Hepatocyte (in vitro differentiated cells): Measurements from ENCODE around the gene SLX4IP. TPM values are rescaled to one million over a fixed set of nuclear protein-coding genes. Genes with fewer than 3 reads are reported as not detected.

Source experiments
- DNase-seq: peaks from one replicate; pipeline ENCODE4 v3.0.0-alpha.2; 2016; ENCODE audit warnings: low spot score
- H2AFZ ChIP-seq: fragments of 200-600 bp; sonication (generic); 2 replicates; pipeline ENCODE4 v1.6.0; 2016; ENCODE audit warnings: antibody characterized with exemption, mild to moderate bottlenecking
- H3K27ac ChIP-seq: fragments of 200-600 bp; sonication (generic); 2 replicates; pipeline ENCODE4 v1.5.1; 2016; ENCODE audit warnings: mild to moderate bottlenecking
- H3K27me3 ChIP-seq: fragments of 200-600 bp; sonication (generic); 2 replicates; pipeline ENCODE4 v1.6.1; 2016
- H3K36me3 ChIP-seq: fragments of 200-600 bp; sonication (generic); replicated peaks from 2 replicates; pipeline ENCODE4 v1.5.1; 2016; ENCODE audit warnings: low read depth; ENCODE audit not compliant: insufficient read depth
- H3K4me1 ChIP-seq: fragments of 200-600 bp; sonication (generic); 2 replicates; pipeline ENCODE4 v1.5.1; 2016; ENCODE audit warnings: mild to moderate bottlenecking, moderate library complexity; ENCODE audit not compliant: insufficient read depth
- H3K4me2 ChIP-seq: fragments of 200-600 bp; sonication (generic); 2 replicates; pipeline ENCODE4 v1.6.0; 2016
- H3K4me3 ChIP-seq: fragments of 200-600 bp; sonication (generic); 2 replicates; pipeline ENCODE4 v1.5.1; 2016; ENCODE audit warnings: mild to moderate bottlenecking
- H3K79me2 ChIP-seq: fragments of 200-600 bp; sonication (generic); 2 replicates; pipeline ENCODE4 v1.6.0; 2017; ENCODE audit warnings: mild to moderate bottlenecking
- H3K9me2 ChIP-seq: fragments of 200-600 bp; sonication (generic); replicated peaks from 2 replicates; pipeline ENCODE4 v1.6.0; 2017; ENCODE audit warnings: mild to moderate bottlenecking; ENCODE audit not compliant: insufficient read depth
- H3K9me3 ChIP-seq: fragments of 200-600 bp; sonication (generic); 2 replicates; pipeline ENCODE4 v1.5.1; 2016; ENCODE audit warnings: low read depth, mild to moderate bottlenecking
- H4K20me1 ChIP-seq: fragments of 200-600 bp; sonication (generic); 2 replicates; pipeline ENCODE4 v1.6.0; 2016; ENCODE audit warnings: mild to moderate bottlenecking; ENCODE audit not compliant: insufficient read depth, poor library complexity, severe bottlenecking
- EZH2 ChIP-seq: fragments of 200-600 bp; sonication (generic); IDR thresholded peaks from 2 replicates; pipeline ENCODE4 v1.6.1; 2016; ENCODE audit warnings: antibody characterized with exemption, mild to moderate bottlenecking, borderline replicate concordance
- EZH2phosphoT487 ChIP-seq: fragments of 200-600 bp; sonication (generic); IDR thresholded peaks from one replicate; pipeline ENCODE4 v1.6.1; 2018; ENCODE audit warnings: antibody characterized with exemption, mild to moderate bottlenecking, low read depth, moderate library complexity; ENCODE audit not compliant: unreplicated experiment, severe bottlenecking
- WGBS: methylation state at CpG from one replicate; pipeline ENCODE4 v1.1.6; 2016; ENCODE audit warnings: low lambda C conversion rate; ENCODE audit errors: missing lambda C conversion rate; 5-methylcytosine and 5-hydroxymethylcytosine counted together
- polyA plus RNA-seq: library from polyadenylated mRNA; unstranded; fragments of >200 nt; fragmentation: Nextera tagmentation; extraction: Ambion mirVana; gene quantifications from 2 replicates; pipeline ENCODE4 v1.2.1, GENCODE V29; 2016
- total RNA-seq: library from RNA; depleted of rRNA; stranded (reverse); fragments of >200 nt; gene quantifications from 2 replicates; pipeline ENCODE4 v1.2.3, GENCODE V29; 2014
- TF ChIP-seq, protein P1 (sequence below): fragments of 200-600 bp; sonication (generic); IDR thresholded peaks from 2 replicates; pipeline ENCODE4 v1.5.1; 2016; ENCODE audit warnings: antibody characterized with exemption, mild to moderate bottlenecking; ENCODE audit not compliant: poor library complexity

Gene SLX4IP
- total and polyA plus RNA-seq, 2 experiments from 2014 or later: 2.9 to 5.7 TPM

GRCh38 chr20:10445758-10446157 lies 10.7 kb downstream of the SLX4IP start:
- Histone ChIP-seq H3K4me1 (no peaks in the 10 kb centered on the region), H3K36me3 (no peaks in the 10 kb centered on the region), H3K27ac (no peak overlapping the region), H3K4me2 (no peak overlapping the region), H3K4me3 (no peak overlapping the region), H4K20me1 (no peaks in the 10 kb centered on the region), H3K27me3 (no peaks in the 10 kb centered on the region), H3K9me3 (no peaks in the 10 kb centered on the region), H3K79me2 (peaks cover 34% of the 10 kb centered on the region), H3K9me2 (no peaks in the 10 kb centered on the region), H2AFZ (no peak overlapping the region)
- TF ChIP-seq, protein P1, sequence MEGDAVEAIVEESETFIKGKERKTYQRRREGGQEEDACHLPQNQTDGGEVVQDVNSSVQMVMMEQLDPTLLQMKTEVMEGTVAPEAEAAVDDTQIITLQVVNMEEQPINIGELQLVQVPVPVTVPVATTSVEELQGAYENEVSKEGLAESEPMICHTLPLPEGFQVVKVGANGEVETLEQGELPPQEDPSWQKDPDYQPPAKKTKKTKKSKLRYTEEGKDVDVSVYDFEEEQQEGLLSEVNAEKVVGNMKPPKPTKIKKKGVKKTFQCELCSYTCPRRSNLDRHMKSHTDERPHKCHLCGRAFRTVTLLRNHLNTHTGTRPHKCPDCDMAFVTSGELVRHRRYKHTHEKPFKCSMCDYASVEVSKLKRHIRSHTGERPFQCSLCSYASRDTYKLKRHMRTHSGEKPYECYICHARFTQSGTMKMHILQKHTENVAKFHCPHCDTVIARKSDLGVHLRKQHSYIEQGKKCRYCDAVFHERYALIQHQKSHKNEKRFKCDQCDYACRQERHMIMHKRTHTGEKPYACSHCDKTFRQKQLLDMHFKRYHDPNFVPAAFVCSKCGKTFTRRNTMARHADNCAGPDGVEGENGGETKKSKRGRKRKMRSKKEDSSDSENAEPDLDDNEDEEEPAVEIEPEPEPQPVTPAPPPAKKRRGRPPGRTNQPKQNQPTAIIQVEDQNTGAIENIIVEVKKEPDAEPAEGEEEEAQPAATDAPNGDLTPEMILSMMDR: no peak
- TF ChIP-seq EZH2 (no peak), EZH2phosphoT487 (no peak)
- no peak for DNase-seq
- WGBS: 92% methylated on average over 4 of the region's 4 CpGs

DNA sequence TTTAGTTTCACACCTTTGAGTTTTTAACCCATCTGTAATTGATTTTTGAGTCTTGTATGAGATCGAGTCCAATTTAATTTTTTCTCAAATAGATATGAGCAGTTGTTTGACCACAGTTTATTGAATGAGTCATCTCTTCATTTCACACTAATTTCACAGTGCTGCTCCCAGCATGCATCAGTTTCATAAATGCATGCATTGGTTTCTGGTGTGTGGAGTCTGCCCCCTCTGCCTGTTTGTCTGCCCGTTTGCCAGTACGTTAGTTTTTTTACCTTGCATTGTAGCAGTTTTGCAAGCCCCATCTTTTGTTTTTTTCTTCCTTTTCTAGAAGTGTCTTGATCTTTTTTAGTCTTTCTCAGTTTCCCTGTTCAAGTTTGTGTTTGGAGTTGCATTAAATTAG lies 11.9 kb downstream of the SLX4IP start:
- DNase-seq: no peak
- no peak overlapping the region for H2AFZ ChIP-seq
- H4K20me1 ChIP-seq: no peaks in the 10 kb centered on the region
- peaks cover 28% of the 10 kb centered on the region for H3K79me2 ChIP-seq
- no peaks in the 10 kb centered on the region for H3K36me3 ChIP-seq
- no peak overlapping the region for H3K4me3 ChIP-seq
- 64% methylated on average over 3 of the region's 3 CpGs for WGBS
- TF ChIP-seq EZH2phosphoT487: no peak
- TF ChIP-seq, protein P1: no peak
- TF ChIP-seq EZH2: no peak
- no peaks in the 10 kb centered on the region for H3K9me2 ChIP-seq
- no peak overlapping the region for H3K27ac ChIP-seq
- no peak overlapping the region for H3K4me2 ChIP-seq
- no peaks in the 10 kb centered on the region for H3K27me3 ChIP-seq
- H3K4me1 ChIP-seq: no peaks in the 10 kb centered on the region
- H3K9me3 ChIP-seq: no peaks in the 10 kb centered on the region

DNA sequence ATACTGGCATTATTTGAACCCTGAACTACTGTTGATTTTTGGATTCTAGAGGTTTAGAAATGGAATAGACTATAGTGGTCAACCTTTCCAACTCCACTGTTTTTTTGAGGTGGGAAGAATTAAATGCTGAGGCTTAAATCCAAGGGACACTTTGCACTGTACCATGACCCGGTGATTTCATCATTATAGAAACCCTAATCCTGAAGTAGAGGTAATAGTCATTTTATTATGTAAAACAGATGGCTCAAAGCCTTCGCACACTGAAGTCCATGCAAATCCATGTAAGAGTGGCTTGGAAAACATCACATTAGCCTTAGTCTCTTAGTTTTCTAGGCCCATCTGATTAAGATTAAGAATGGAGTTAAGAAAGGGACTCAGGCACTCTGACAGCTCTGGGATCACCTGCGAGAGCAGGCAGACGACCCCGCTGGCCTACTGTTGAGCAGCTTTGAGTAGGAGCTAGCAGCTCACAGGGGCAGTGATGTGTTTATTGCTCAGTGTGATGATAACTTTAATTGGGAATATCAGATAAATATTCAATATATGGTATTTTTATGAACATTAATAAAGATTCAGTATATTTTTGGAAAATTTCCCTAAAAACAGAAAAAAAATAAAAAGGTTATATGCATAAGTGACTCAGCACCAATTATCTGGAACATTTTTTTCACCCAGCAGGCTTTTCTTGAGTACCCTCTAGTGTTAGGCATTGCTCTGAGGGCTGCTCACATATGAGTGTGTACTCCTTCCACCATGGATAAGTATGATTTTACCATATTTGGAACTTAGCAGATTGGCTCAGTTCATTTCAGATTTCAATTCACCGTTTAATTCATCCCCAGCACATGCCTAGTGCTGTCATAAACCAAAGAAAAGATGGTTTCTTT lies 13.4 kb downstream of the SLX4IP start:
- Histone ChIP-seq H3K79me2 (peaks cover 18% of the 10 kb centered on the region), H2AFZ (no peak overlapping the region), H3K27ac (no peak overlapping the region), H3K4me1 (no peaks in the 10 kb centered on the region), H4K20me1 (no peaks in the 10 kb centered on the region), H3K4me3 (no peak overlapping the region), H3K36me3 (no peaks in the 10 kb centered on the region), H3K9me2 (no peaks in the 10 kb centered on the region), H3K4me2 (no peak overlapping the region), H3K27me3 (no peaks in the 10 kb centered on the region), H3K9me3 (no peaks in the 10 kb centered on the region)
- no peak for DNase-seq
- TF ChIP-seq, protein P1: no peak
- TF ChIP-seq EZH2phosphoT487: no peak
- no peak for TF ChIP-seq EZH2
- WGBS: 93% methylated on average over 6 of the region's 6 CpGs
